Stimulated activated memory B cell treated with anti-CD40 and anti-IgM and Interleukin-4, amounts not matched to agents 10 μg/mL and 1 μg/mL and 100 μg/mL, for 72 hours (primary cell): ENCODE measurements around the gene TMEM47.

Experiments used
- ATAC-seq: fragments of 150-1000 bp; cut with Tn5 transposase; 2 replicates; pipeline ENCODE4 v1.10.0; 2021
- H3K27ac Mint-ChIP-seq: one replicate; pipeline ENCODE4 v1.8.0; 2022; ENCODE audit warnings: mild to moderate bottlenecking, mixed read lengths
- H3K27me3 Mint-ChIP-seq: one replicate; pipeline ENCODE4 v1.8.0; 2022; ENCODE audit warnings: mixed read lengths
- H3K36me3 Mint-ChIP-seq: one replicate; pipeline ENCODE4 v1.8.0; 2022; ENCODE audit warnings: mixed read lengths
- H3K4me1 Mint-ChIP-seq: one replicate; pipeline ENCODE4 v1.8.0; 2022; ENCODE audit warnings: mixed read lengths
- H3K4me3 Mint-ChIP-seq: one replicate; pipeline ENCODE4 v1.8.0; 2022; ENCODE audit warnings: mild to moderate bottlenecking, moderate library complexity, mixed read lengths
- H3K9me3 Mint-ChIP-seq: one replicate; pipeline ENCODE4 v1.8.0; 2022; ENCODE audit warnings: mixed read lengths

The TMEM47 gene

GRCh38 chrX:34629572-34629971 lies 27.5 kb downstream of the TMEM47 start:
- H3K36me3 Mint-ChIP-seq, result no peaks in the 10 kb centered on the region
- no peak overlapping the region for H3K27ac Mint-ChIP-seq
- no peak overlapping the region for H3K4me3 Mint-ChIP-seq
- no peak for ATAC-seq
- no peaks in the 10 kb centered on the region for H3K27me3 Mint-ChIP-seq
- no peaks in the 10 kb centered on the region for H3K4me1 Mint-ChIP-seq
- no peaks in the 10 kb centered on the region for H3K9me3 Mint-ChIP-seq

- Mint-ChIP-seq H3K36me3 (no peaks in the 10 kb centered on the region), H3K27ac (no peak overlapping the region), H3K9me3 (no peaks in the 10 kb centered on the region), H3K4me3 (no peak overlapping the region), H3K4me1 (no peaks in the 10 kb centered on the region), H3K27me3 (no peaks in the 10 kb centered on the region)
- ATAC-seq, result no peak
Measured at GRCh38 chrX:34624416-34624815, 32.7 kb downstream of the TMEM47 start.

GRCh38 chrX:34619920-34620319 lies 37.2 kb downstream of the TMEM47 start:
- Mint-ChIP-seq H3K9me3 (no peaks in the 10 kb centered on the region), H3K36me3 (no peaks in the 10 kb centered on the region), H3K4me1 (no peaks in the 10 kb centered on the region), H3K27me3 (no peaks in the 10 kb centered on the region), H3K4me3 (no peak overlapping the region), H3K27ac (no peak overlapping the region)
- no peak for ATAC-seq

GRCh38 chrX:34612036-34612435 lies 45.0 kb downstream of the TMEM47 start:
- Mint-ChIP-seq H3K9me3 (peaks cover 3% of the 10 kb centered on the region), H3K27me3 (no peaks in the 10 kb centered on the region), H3K27ac (no peak overlapping the region), H3K4me3 (no peak overlapping the region), H3K36me3 (no peaks in the 10 kb centered on the region), H3K4me1 (no peaks in the 10 kb centered on the region)
- no peak for ATAC-seq

GRCh38 chrX:34598362-34598761 lies 58.7 kb downstream of the TMEM47 start:
- Mint-ChIP-seq H3K4me3 (no peak overlapping the region), H3K27me3 (no peaks in the 10 kb centered on the region), H3K36me3 (no peaks in the 10 kb centered on the region), H3K27ac (no peak overlapping the region), H3K4me1 (no peaks in the 10 kb centered on the region), H3K9me3 (peaks cover 11% of the 10 kb centered on the region)
- no peak for ATAC-seq

- Mint-ChIP-seq H3K9me3 (peaks cover 2% of the 10 kb centered on the region), H3K27me3 (no peaks in the 10 kb centered on the region), H3K36me3 (no peaks in the 10 kb centered on the region), H3K27ac (no peak overlapping the region), H3K4me1 (no peaks in the 10 kb centered on the region), H3K4me3 (no peak overlapping the region)
- ATAC-seq, result no peak
Measured at GRCh38 chrX:34586936-34587335, 70.1 kb downstream of the TMEM47 start.

GRCh38 chrX:34586346-34586911 lies 70.7 kb downstream of the TMEM47 start:
- Mint-ChIP-seq H3K36me3 (no peaks in the 10 kb centered on the region), H3K4me1 (no peaks in the 10 kb centered on the region)

GRCh38 chrX:34585561-34585960 lies 71.5 kb downstream of the TMEM47 start:
- no peaks in the 10 kb centered on the region for H3K27me3 Mint-ChIP-seq
- no peaks in the 10 kb centered on the region for H3K36me3 Mint-ChIP-seq
- H3K9me3 Mint-ChIP-seq, result peaks cover 2% of the 10 kb centered on the region
- no peak overlapping the region for H3K4me3 Mint-ChIP-seq
- ATAC-seq, result no peak
- H3K27ac Mint-ChIP-seq, result no peak overlapping the region
- no peaks in the 10 kb centered on the region for H3K4me1 Mint-ChIP-seq

More at GRCh38 chrX:34586346-34586911, 70.7 kb downstream of the TMEM47 start:
- no peak for ATAC-seq
- Mint-ChIP-seq H3K9me3 (peaks cover 2% of the 10 kb centered on the region), H3K27ac (no peak overlapping the region), H3K4me3 (no peak overlapping the region), H3K27me3 (no peaks in the 10 kb centered on the region)

- Mint-ChIP-seq H3K4me1 (no peaks in the 10 kb centered on the region), H3K9me3 (peaks cover 2% of the 10 kb centered on the region), H3K27me3 (no peaks in the 10 kb centered on the region), H3K36me3 (no peaks in the 10 kb centered on the region), H3K4me3 (no peak overlapping the region), H3K27ac (no peak overlapping the region)
- ATAC-seq, result no peak
Measured at GRCh38 chrX:34584781-34585180, 72.3 kb downstream of the TMEM47 start.

GRCh38 chrX:34580069-34580468 lies 77.0 kb downstream of the TMEM47 start:
- Mint-ChIP-seq H3K9me3 (no peaks in the 10 kb centered on the region), H3K36me3 (no peaks in the 10 kb centered on the region), H3K27me3 (no peaks in the 10 kb centered on the region), H3K4me3 (no peak overlapping the region), H3K4me1 (no peaks in the 10 kb centered on the region), H3K27ac (no peak overlapping the region)
- no peak for ATAC-seq

GRCh38 chrX:34578237-34578636 lies 78.8 kb downstream of the TMEM47 start:
- H3K36me3 Mint-ChIP-seq, result no peaks in the 10 kb centered on the region
- no peaks in the 10 kb centered on the region for H3K9me3 Mint-ChIP-seq
- no peak for ATAC-seq
- no peaks in the 10 kb centered on the region for H3K27me3 Mint-ChIP-seq
- H3K4me1 Mint-ChIP-seq, result no peaks in the 10 kb centered on the region
- no peak overlapping the region for H3K27ac Mint-ChIP-seq
- no peak overlapping the region for H3K4me3 Mint-ChIP-seq
